GM13977 (cell line): ENCODE data around the gene PTPN2.
A peak's percentile ranks its signal among the peaks of the same experiment; 100 is the strongest.

Experiments used
- DNase-seq: peaks from one replicate; pipeline ENCODE4 v3.0.0; 2012; ENCODE audit warnings: low spot score
- in situ Hi-C: fragments of 300-500 bp; cut with MboI; formaldehyde crosslinking; loops from one replicate; pipeline ENCODE4 v1.12.0; 2022; ENCODE audit warnings: low sequenced_read_pairs, low pct_unique_long_range_greater_than_20kb, mixed read lengths, inconsistent platforms; ENCODE audit not compliant: unreplicated experiment
- TF ChIP-seq, protein P1 (sequence below): IDR thresholded peaks from 2 replicates; pipeline ENCODE4 v1.5.1; 2012; ENCODE audit warnings: mild to moderate bottlenecking, control low read depth; ENCODE audit not compliant: insufficient read depth; ENCODE audit errors: extremely low read depth, missing control alignments

PTPN2 gene

DNA sequence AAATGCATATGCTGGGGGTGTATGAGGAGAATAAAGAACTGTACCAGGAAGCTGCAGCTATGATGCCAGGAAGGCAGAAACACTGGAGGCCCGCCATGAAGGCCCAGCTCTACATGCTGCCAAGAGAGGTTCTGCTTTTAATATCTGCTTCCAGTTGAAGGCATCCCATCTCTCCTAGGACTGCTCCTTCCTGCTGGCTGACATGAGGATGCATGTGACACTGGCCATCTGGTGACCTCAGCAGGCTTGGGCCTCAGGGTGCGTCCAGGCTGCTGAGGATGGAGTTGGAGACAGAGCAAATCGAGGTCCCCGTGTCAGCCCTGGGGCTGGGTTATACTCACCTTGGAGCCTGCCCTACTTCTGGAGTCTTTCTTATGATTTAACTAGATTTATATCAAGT is 132.1 kb downstream of the PTPN2 start:
- TF ChIP-seq, protein P1, sequence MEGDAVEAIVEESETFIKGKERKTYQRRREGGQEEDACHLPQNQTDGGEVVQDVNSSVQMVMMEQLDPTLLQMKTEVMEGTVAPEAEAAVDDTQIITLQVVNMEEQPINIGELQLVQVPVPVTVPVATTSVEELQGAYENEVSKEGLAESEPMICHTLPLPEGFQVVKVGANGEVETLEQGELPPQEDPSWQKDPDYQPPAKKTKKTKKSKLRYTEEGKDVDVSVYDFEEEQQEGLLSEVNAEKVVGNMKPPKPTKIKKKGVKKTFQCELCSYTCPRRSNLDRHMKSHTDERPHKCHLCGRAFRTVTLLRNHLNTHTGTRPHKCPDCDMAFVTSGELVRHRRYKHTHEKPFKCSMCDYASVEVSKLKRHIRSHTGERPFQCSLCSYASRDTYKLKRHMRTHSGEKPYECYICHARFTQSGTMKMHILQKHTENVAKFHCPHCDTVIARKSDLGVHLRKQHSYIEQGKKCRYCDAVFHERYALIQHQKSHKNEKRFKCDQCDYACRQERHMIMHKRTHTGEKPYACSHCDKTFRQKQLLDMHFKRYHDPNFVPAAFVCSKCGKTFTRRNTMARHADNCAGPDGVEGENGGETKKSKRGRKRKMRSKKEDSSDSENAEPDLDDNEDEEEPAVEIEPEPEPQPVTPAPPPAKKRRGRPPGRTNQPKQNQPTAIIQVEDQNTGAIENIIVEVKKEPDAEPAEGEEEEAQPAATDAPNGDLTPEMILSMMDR, result no peak
- in situ Hi-C loops, result loop anchor here (10.0 kb wide), 1 partner anchor 143 kb away; no protein-coding TSS in a partner anchor
- DNase-seq, result peak; percentile 4

DNA sequence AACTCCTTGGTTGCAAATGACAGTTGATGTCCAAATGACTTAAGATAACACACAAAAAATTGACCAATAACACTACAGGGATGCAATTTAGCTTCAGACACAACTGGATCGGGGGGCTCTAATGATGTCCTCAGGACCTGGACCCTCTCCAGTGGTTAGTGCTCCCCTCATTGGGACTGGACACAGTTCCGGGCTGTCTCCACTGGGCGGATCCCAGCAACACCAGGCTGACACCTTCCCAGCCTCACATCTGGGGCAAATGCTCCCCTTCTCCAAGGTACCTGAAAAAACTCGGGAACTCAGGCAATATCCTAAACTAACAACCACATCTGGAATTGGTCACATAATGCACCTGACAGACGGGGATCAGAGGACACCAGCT is 132.5 kb downstream of the PTPN2 start:
- TF ChIP-seq, protein P1, result no peak
- peak; percentile 9 for DNase-seq
- in situ Hi-C loops, result loop anchor here (10.0 kb wide), 1 partner anchor 143 kb away; no protein-coding TSS in a partner anchor

DNA sequence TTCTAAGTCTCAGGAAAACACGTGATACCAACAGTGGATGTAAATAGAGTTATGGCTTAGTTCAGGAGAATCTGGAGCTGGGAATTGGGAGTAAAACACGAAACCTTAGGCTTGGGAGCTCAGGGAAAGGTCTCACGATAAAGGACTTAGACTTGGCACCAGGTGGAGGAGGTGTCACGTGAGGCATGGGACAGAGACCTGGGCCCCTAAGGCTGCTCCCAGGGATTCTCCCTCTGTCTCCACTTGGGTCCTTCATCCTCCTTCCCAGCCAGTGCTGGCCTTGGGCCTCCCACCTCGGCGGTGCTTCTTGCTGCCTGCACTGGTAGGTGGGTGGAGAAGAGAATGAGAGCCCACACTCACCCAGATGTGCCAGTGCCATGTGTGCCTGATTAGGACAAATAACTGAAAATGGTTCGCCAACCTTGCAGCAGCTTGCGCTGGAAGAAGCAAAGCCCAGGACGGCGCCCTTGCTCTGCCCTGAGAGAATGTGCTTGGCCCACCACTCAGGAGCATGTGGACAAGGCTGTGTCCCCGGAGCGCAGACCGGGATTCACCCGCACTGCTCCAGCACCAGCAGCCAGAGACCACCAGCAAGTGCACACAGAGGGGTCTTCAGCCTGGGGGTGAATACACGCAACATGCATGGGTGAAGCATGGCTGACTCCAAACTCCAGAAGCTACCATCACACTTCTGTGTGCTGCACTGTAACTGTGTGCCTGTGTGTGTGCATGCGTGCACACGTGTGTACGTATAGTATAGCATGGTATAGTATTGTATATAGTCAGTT is 133.1 kb downstream of the PTPN2 start:
- peak; percentile 5 for DNase-seq
- in situ Hi-C loops, result loop anchor here (10.0 kb wide), 1 partner anchor 144 kb away; no protein-coding TSS in a partner anchor
- TF ChIP-seq, protein P1, result no peak

DNA sequence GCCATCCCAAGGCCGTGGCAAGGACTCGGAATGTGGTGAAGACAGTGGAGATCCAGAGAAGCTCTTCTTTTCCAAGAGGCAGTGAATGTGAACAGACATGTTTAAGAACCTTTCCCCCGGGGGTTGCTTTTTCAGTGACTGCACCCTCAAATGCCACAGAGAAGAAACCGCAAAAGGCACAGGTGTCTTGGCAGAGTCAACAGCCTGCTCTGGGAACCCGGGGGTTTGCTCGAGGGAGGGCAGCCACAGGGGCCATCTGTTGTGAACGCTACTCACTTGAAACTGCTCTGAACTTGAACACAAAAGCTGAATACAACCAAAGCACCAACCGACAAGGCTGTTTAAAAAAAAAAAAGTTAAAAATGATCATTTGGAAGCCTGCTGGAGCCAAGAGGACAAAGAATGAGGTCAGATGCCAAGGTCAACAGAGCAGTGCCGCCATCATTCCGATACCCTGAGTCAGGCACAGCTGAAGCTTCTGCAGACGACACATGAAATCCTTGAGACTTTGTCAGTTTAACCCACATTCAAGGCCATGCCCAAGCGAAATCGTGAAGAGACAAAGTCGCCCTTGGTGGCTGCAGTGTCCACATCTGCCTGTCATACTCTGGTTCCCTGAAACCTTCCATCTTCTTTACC is 133.8 kb downstream of the PTPN2 start:
- TF ChIP-seq, protein P1, result no peak
- in situ Hi-C loops, result loop anchor here (10.0 kb wide), 1 partner anchor 145 kb away; no protein-coding TSS in a partner anchor

DNA sequence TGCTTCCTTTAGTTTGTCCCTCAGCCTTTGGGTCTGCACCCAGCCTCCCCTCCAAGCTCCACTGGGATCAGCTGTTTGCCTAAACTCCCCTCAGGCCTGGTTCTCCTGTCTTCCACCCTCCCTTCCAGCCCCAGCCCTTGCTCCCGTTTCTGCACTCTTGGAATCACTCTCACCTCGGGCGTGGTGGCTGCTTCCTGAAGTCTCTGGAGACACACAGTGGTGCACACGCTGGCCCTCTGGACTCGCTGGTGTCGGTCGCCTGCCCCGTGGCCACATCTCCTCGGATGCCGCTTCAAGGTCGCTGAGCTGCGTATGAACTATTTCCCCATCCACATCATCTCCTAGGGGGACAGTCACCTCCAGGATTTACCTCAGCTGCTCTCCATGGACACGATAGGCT is 134.9 kb downstream of the PTPN2 start:
- in situ Hi-C loops, result loop anchor here (25.0 kb wide), 1 partner anchor 413 kb away; no protein-coding TSS in a partner anchor
- TF ChIP-seq, protein P1, result no peak
- peak; percentile 4 for DNase-seq

More for the DNA sequence above, 133.8 kb downstream of the PTPN2 start:
- DNase-seq, result peak; percentile 26

DNA sequence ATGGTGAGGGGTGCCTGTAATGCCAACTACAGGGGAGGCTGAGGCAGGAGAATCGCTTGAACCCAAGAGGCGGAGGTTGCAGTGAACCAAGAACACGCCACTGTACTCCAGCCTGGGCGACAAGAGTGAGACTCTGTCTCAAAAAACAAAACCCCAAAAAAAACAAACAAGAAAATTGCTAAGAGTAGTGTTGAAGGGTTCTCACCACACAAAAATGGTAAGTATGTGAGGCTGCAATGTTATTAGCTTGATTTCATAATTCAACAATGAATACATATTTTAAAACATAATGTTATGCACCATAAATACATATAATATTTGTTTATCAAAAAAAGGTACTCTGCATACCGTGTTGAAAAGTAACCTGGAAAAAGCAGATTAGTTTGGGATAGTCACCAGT is 135.4 kb downstream of the PTPN2 start:
- no peak for DNase-seq
- in situ Hi-C loops, result loop anchor here (25.0 kb wide), 1 partner anchor 414 kb away; no protein-coding TSS in a partner anchor
- TF ChIP-seq, protein P1, result no peak
